PFSK-1 (cell line): ENCODE data around the gene GABRR2.

ENCODE experiments used
- FOXP2 ChIP-seq: optimal IDR thresholded peaks from 2 replicates; pipeline ENCODE3; 2011; ENCODE audit warnings: borderline replicate concordance, control low read depth, inconsistent platforms; ENCODE audit not compliant: insufficient read depth; ENCODE audit errors: extremely low read length, extremely low read depth
- POLR2AphosphoS5 ChIP-seq: IDR thresholded peaks from 2 replicates; pipeline ENCODE4 v1.6.1; 2012; ENCODE audit warnings: low read depth, mild to moderate bottlenecking, control low read depth, low read length, moderate library complexity
- REST ChIP-seq, 2 experiments: IDR thresholded peaks; 2 replicates each; pipeline versions ENCODE4 v1.6.1 to v1.8.0; 2011 to 2012; ENCODE audit warnings: low read depth in 2 of 2, low read length in 2 of 2, control low read depth in 1 of 2, inconsistent platforms in 1 of 2, mild to moderate bottlenecking in 1 of 2, moderate library complexity in 1 of 2; ENCODE audit not compliant: insufficient read depth in 1 of 2
- SIN3A ChIP-seq: IDR thresholded peaks from 2 replicates; pipeline ENCODE4 v1.6.1; 2012; ENCODE audit warnings: mild to moderate bottlenecking, low read length, moderate library complexity, borderline replicate concordance; ENCODE audit not compliant: insufficient read depth
- TAF1 ChIP-seq: IDR thresholded peaks from 2 replicates; pipeline ENCODE4 v1.6.1; 2012; ENCODE audit warnings: low read length, control low read depth, borderline replicate concordance; ENCODE audit not compliant: insufficient read depth

The GABRR2 gene

GRCh38 chr6:89301586-89302194 is 13.4 kb downstream of the GABRR2 start:
- TF ChIP-seq SIN3A: no peak
- no peak for TF ChIP-seq FOXP2
- no peak for TF ChIP-seq TAF1
- TF ChIP-seq REST (IDR thresholded peaks at IDR 0.05; ENCODE audit: insufficient read depth in 1 of 2, low read depth in 2 of 2, low read length in 2 of 2): peak in 1 of 2 experiments; percentile 67; a peak in 2 of 4 replicates
- TF ChIP-seq POLR2AphosphoS5: no peak

GRCh38 chr6:89299466-89299850 is 15.6 kb downstream of the GABRR2 start:
- TF ChIP-seq SIN3A (peak; percentile 45; the same call in 1 of the 2 replicates), POLR2AphosphoS5 (no peak), FOXP2 (no peak), REST (IDR thresholded peaks at IDR 0.05; ENCODE audit: insufficient read depth in 1 of 2, low read depth in 2 of 2, low read length in 2 of 2) (0 out of 4 replicates have a peak, but pooled peaks of 1 of the 2 experiments have one; percentile 36), TAF1 (peak; percentile 11; the same call in 1 of the 2 replicates)

GRCh38 chr6:89298680-89299465 is 16.2 kb downstream of the GABRR2 start:
- TF ChIP-seq FOXP2: no peak
- no peak for TF ChIP-seq SIN3A
- no peak for TF ChIP-seq POLR2AphosphoS5
- no peak for TF ChIP-seq TAF1
- TF ChIP-seq REST (IDR thresholded peaks at IDR 0.05; ENCODE audit: insufficient read depth in 1 of 2, low read depth in 2 of 2, low read length in 2 of 2): no peak

- TF ChIP-seq REST (IDR thresholded peaks at IDR 0.05; ENCODE audit: insufficient read depth in 1 of 2, low read depth in 2 of 2, low read length in 2 of 2) (peak in 1 of 2 experiments; percentile 47; a peak in 1 of 4 replicates), TAF1 (no peak; the same call in 1 of the 2 replicates), SIN3A (peak; percentile 90; the same call in 1 of the 2 replicates), FOXP2 (no peak), POLR2AphosphoS5 (peak; percentile 56; the same call in 1 of the 2 replicates)
Observed at GRCh38 chr6:89297695-89298351, 17.3 kb downstream of the GABRR2 start.
